ENCODE data around the gene SIPA1L2. TPM values are rescaled to one million over a fixed set of nuclear protein-coding genes. Genes with fewer than 3 reads are reported as not detected.
A peak's percentile ranks its signal among the peaks of the same experiment; 100 is the strongest.

Gene SIPA1L2
- total RNA-seq, 1 donor from 2014 or later, result 8.0 TPM

DNA sequence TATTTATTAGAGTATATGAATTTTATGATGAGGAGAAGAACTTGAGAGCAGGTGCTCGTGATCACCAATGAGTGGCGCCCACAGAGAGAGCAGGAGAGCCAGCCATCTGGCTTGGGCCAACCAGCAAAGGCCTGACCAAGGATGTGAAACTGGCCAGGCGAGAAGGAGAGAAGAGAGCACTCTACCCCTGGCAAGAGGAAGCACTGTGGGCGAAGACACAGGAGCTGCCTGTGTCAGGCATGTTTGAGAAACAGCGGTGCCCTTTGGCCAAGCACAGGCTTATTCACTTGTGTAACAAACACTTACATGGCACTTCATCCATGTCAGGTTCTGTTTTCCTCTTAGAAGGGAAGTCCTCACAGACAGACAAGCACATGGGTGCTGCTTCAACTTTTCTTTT lies 4.2 kb upstream of the SIPA1L2 start:
- no peak overlapping the region for H3K4me3 ChIP-seq (ENCODE audit: low read depth, low read length)
- no peak for DNase-seq (ENCODE audit: low read depth)
- TF ChIP-seq, protein P1, sequence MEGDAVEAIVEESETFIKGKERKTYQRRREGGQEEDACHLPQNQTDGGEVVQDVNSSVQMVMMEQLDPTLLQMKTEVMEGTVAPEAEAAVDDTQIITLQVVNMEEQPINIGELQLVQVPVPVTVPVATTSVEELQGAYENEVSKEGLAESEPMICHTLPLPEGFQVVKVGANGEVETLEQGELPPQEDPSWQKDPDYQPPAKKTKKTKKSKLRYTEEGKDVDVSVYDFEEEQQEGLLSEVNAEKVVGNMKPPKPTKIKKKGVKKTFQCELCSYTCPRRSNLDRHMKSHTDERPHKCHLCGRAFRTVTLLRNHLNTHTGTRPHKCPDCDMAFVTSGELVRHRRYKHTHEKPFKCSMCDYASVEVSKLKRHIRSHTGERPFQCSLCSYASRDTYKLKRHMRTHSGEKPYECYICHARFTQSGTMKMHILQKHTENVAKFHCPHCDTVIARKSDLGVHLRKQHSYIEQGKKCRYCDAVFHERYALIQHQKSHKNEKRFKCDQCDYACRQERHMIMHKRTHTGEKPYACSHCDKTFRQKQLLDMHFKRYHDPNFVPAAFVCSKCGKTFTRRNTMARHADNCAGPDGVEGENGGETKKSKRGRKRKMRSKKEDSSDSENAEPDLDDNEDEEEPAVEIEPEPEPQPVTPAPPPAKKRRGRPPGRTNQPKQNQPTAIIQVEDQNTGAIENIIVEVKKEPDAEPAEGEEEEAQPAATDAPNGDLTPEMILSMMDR (conservative IDR thresholded peaks at IDR 0.05; ENCODE audit: low read depth, low read length), result no peak

DNA sequence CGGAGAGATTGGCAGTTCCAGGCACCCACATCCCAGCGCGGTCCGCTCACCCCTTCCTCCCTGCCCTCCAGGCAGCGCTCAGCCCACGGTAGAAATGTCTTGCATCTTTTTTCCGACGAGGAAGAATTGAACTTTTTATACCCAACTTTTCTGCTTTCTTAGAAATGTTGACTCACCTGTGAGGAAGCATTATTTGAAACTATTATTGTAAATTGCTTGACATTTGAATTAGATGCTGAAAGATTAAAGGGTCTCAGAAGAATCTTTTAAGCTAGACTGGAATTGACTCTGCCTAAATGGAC lies 912 bp upstream of the SIPA1L2 start:
- H3K4me3 ChIP-seq (ENCODE audit: low read depth, low read length), result peak overlapping the region; percentile 74
- TF ChIP-seq, protein P1 (conservative IDR thresholded peaks at IDR 0.05; ENCODE audit: low read depth, low read length), result no peak
- DNase-seq (ENCODE audit: low read depth), result no peak

DNA sequence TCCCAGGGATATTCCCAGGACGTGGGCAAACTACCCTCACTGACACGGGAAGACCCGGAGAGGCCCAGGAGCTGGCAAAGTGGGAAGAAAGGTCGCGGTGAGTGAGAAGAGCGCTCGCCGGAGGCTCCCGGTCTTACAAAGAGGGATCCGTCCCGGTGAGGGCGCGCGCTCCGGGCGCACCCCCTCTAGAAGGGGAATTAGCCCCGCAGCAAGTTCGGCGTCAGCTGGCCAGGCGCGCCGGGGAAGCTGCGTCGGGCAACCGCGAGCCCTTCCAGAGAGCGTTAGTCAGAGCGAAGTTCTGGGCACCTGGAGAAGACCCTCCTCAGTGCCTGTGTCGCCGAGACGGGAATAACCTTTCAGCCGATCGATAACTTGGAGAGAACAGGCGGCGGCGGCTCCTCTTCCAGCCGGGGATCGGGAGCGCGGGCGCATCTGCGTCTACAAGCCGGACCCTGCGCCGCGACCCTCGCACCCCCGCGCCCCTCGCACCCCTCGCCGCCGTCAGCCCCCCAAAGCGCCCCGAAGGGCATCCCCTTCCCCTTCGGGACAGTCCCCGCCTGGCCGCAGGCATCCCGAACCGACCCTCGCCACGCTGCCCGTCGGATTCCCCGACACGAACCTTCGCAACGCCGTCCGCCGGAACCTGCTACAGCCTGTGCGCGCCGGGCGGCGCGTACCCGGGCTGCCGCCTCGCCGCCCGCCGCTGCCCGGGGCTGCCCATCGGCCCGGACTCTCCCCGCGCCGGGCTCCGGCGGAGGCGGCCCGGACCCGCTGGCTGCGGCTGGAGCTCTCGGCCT lies 485 bp downstream of the SIPA1L2 start:
- no peak for DNase-seq (ENCODE audit: low read depth)
- H3K4me3 ChIP-seq (ENCODE audit: low read depth, low read length), result peak overlapping the region; percentile 74
- TF ChIP-seq, protein P1 (conservative IDR thresholded peaks at IDR 0.05; ENCODE audit: low read depth, low read length), result no peak

DNA sequence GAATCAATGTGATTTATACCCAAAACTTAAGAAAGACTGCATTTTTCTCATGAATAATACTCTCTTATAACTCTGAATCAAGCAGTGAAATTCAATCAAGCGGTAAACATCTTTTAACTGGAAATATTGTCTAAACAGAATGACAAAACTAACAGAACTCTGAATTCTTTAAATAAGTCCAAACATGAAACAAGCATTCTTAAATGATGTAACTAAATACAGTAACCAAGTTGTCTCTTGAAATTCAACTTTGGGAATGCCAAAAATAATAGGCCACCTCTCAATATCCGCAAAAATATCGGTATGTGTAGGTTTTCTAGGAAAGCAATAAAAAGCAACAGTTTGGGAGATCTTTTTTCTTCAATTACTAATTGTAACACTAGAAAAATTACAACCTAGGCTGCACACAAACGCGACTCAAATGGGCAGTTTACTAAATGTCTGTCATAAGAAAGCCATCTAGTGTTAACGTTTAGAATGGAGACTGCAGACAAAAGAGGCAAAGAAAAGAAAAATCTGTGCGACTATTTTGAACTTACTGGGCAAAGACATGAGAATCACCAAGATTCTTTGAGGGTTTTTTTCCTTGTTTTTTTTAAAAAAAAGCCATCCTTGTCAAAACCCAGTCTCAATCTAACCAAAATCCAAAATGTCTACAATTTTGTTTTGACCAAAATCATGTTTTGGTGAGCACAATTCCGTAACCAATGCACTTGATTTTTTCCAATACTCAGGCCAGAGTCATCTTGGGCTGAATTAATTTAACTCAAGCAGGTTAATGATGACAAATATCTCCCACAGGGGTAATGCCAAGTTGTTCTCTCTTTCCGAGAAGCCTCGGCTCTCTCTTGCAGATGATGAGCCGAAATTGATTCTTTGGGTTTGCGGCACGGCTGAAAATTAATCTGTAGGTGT lies 1.3 kb downstream of the SIPA1L2 start:
- no peak for DNase-seq (ENCODE audit: low read depth)
- peak overlapping the region; percentile 74 for H3K4me3 ChIP-seq (ENCODE audit: low read depth, low read length)
- TF ChIP-seq, protein P1 (conservative IDR thresholded peaks at IDR 0.05; ENCODE audit: low read depth, low read length), result peak; percentile 55

DNA sequence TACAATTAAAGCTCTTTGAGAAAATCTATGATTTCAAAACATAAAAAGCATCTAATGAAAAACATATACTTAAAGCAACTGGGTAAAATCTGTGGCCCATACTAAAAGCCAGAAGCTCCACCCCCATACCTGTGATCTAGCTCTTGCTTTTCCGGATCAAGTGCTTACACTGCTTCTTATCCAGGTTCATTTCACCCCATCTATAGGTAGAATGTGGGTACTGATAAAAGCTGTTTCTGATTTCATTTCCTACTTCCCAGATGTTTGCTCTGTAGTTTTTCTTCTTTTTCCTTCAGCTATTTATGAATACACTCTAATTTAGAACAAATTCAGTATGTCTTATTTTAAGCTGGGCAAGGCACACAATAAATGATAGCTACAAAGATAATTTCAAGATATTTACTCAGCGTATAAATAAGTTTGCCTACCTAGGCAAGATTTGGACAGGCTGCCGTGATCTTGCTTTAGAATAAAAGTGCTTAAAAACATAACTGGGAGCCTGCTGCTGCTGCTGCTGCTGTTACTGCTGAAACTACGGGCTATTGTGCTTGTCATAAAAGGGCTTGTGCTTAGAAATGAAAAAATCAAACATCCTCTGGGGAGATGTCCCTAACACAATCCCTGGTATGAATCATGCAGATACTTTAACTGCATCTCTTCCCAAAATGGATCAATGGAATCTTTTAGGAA lies 2.1 kb downstream of the SIPA1L2 start:
- DNase-seq (ENCODE audit: low read depth), result no peak
- H3K4me3 ChIP-seq (ENCODE audit: low read depth, low read length), result peak overlapping the region; percentile 74
- TF ChIP-seq, protein P1 (conservative IDR thresholded peaks at IDR 0.05; ENCODE audit: low read depth, low read length), result peak; percentile 62

DNA sequence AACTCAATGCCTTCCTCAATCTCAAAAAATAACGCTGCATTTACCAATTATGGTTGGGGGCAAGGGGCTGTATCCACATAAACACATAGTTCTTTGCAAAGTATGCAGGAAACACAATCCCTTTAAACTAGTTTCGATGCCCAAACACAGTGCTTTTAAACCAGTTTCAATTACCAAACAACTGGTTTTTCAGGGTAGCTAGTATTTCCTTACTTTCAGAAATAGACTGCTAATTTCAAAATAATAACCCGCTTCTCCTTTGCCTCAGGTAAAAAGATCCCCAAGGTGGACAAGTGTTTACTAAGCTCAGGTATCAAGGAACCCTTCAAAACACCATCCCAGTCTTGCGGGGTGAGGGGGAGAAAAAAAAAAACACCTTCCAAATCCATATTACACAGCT lies 2.8 kb downstream of the SIPA1L2 start:
- TF ChIP-seq, protein P1 (conservative IDR thresholded peaks at IDR 0.05; ENCODE audit: low read depth, low read length), result no peak
- H3K4me3 ChIP-seq (ENCODE audit: low read depth, low read length), result peak overlapping the region; percentile 74
- no peak for DNase-seq (ENCODE audit: low read depth)

Data from epithelial cell of proximal tubule (primary cell).